Activated CD4-positive, CD25-positive, alpha-beta regulatory T cell (primary cell): Measurements from ENCODE around the gene HES2.
A peak's percentile ranks its signal among the peaks of the same experiment; 100 is the strongest.
"Not testable (repeated sequence)": the region's sequence is repeated elsewhere in the genome, so short reads cannot be mapped to it uniquely, and the experiment has no call there.

Experiments used
- DNase-seq, 4 experiments: peaks; one replicate each; lab custom pipeline; 2025; lab: John Stamatoyannopoulos, UW

Gene HES2, protein sequence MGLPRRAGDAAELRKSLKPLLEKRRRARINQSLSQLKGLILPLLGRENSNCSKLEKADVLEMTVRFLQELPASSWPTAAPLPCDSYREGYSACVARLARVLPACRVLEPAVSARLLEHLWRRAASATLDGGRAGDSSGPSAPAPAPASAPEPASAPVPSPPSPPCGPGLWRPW

DNA sequence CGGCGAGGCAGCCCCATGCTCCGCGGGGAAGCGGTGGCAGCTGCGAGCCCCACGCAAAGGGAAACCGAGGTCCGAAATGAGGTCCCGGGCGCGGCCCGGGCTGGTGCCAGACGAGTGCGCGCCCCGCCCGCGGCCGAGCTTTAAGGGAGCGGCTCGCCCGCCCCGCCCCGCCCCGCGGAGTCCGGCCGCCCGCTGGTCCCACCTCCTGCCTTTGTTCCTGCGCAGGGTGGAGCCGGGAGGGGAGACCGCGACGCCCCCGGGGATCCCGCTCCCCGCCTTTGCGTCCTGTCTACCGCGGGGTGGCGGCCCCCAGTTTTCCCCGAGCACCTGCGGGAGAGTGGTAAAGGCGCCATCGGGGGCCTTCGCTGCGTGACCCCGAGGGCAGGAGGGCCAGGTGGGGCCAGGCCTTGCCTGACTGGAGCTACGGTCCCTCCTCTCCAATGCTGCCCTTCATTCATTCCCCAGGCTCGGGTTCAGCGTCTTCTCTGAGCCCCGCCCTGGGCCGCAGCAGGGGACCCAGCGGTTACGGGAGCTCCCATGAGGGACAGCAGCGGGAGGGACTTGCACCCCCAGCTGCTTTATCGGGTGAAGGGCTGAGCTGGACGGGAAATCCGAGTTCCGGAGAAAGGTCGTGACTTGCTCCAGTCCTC, at the start of gene HES2:
TSS of gene HES2 (minus strand) at position 116 of the 650 bp plus-strand sequence. CDS start at position 17, 99 bp downstream.
- no peak for DNase-seq

GRCh38 chr1:6468729-6469461, 49.2 kb upstream of the HES2 start:
- DNase-seq: no peak

DNA sequence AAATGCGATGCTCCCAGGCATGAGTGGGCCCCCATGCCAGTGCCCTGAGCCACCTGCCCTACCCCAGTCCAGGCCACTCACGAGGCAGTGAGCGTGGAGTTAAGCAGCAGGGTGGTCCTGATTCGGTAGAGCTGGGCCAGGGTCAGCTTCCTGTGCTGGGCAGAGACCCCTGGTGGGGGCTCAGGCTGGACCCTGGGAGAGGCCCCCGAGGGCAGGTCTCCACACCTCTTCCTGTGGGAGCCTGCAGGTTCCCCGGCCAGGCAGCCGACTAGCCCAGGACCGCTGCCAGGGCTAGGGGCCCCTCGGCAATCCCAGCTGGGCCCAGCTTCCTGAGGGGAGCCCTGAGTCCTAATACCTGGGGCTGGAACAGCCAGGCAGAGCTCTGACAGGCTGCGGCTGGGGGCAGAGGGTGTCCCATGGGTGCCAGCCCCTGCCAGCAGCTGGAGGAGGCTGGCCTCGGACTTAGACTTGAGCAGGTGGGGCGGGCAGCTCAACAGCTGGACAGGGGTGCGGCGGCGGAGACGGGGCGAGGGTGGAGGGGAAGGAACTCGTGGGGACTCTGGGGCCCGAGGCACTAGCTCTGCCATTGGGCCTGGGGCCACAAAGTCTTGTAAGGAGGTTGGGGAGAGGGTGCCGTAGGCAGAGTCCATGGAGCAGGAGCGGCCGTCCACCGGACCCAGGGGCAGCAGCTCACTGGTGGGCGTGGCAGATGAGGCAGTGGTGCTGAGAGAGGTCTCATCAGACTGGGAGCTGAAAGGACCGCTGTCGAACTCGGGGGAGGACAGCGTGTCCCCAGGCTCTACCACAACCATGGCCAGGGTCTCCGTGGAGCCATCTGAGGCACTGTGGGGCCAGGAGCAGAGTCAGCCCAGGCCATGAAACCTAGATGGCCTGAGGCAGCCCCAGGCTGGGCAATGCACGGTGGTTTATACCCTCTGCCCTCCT, 48.3 kb upstream of the HES2 start:
- DNase-seq: no peak

DNA sequence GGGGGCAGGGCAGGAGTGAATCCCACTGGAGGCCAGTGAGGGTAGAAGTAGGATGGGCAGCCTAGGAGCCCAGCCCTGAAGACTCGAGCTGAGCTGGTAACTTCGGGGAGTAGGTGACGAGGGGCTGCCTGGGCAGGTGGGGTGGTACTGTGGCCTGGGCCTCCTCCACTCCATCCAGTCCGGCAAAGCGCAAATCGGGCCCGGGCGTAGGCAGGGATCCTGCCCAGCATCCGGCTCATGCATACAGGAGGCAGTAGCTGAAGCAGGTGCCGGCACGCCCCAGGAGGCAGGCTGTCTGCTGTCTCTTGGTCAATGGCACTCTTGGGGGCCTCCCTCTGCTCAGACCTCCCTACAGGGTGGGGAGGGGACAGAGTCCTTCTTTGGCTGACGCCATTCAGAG, 47.5 kb upstream of the HES2 start:
- DNase-seq: no peak

DNA sequence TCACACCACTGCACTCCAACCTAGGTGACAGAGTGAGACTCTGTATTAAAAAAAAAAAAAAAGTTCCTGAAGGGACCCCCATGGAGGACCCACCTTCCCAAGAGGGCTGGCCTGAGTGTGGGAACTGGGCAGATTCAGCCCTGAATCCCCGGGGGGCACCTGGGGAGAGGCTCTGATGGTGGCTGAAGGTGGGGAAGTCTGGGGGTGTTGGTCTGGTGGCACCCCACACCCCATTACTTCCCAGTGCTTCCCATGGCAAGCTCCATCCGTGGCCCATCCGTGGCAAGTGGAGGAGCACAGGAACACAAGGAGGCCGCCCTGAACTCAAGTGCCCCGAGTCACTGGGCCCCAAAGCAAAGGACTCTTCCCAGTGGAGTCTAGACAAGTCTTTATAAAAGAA, 47.0 kb upstream of the HES2 start:
- no peak for DNase-seq

- DNase-seq: peak; percentile 26 to 42 (median 34)
Observed at GRCh38 chr1:6466023-6466422, 46.3 kb upstream of the HES2 start, which contains the start of gene TNFRSF25. Gene TNFRSF25 (minus strand): TSS chr1:6466173. CDS start chr1:6466107, 66 bp downstream.

DNA sequence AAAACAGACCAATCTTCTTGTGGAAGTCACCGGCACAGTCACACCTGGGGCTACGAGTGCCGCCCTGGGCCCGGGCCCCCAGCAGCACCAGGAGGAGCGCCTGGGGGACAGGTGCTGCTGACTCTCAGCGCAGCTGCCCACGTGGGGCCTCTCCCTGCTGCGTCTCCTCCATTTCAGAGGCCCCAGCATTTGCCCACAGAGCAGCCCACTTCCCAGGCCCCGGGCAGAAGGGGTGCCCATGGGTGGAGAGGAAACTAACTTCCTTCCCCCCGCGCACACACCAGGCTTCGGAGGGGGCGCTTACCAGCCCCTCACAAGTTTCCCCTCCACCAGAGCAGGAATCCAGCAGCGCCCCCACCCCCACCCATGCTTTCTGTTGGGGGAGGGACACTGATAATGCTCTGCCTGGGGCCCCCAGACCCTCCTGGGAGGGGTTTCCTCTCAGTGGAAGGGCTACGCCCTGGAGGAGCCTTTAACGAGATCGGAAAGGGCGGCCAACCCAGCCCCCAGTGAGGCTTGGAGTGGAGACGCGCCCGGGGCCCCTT, 45.8 kb upstream of the HES2 start:
- DNase-seq: peak in 1 of 4 experiments; percentile 21

DNA sequence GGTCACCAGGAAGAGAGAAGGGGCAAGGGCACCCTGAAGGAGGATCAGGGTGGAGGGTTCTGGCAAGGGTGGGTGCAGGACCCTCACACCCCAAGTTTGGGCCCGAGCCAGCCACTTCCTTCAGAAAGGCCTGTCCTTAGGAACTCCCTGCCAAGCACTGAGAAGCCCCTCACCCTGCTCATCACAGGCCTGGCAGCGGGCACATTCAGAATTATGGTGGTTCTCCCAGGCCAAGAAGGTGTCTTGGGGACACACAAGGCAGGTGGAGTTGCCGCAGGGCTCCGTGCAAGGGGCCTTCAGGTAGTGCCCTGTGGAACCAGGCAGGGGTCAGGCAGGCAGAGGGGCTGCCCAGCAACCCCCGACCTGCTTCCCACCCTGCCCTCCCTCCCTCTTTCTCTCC, 45.2 kb upstream of the HES2 start:
- no peak for DNase-seq

GRCh38 chr1:6464514-6464836, 44.8 kb upstream of the HES2 start:
- DNase-seq: no peak

GRCh38 chr1:6463120-6463412, 43.3 kb upstream of the HES2 start:
- DNase-seq: no peak

GRCh38 chr1:6462412-6463119, 42.8 kb upstream of the HES2 start:
- DNase-seq: no peak

DNA sequence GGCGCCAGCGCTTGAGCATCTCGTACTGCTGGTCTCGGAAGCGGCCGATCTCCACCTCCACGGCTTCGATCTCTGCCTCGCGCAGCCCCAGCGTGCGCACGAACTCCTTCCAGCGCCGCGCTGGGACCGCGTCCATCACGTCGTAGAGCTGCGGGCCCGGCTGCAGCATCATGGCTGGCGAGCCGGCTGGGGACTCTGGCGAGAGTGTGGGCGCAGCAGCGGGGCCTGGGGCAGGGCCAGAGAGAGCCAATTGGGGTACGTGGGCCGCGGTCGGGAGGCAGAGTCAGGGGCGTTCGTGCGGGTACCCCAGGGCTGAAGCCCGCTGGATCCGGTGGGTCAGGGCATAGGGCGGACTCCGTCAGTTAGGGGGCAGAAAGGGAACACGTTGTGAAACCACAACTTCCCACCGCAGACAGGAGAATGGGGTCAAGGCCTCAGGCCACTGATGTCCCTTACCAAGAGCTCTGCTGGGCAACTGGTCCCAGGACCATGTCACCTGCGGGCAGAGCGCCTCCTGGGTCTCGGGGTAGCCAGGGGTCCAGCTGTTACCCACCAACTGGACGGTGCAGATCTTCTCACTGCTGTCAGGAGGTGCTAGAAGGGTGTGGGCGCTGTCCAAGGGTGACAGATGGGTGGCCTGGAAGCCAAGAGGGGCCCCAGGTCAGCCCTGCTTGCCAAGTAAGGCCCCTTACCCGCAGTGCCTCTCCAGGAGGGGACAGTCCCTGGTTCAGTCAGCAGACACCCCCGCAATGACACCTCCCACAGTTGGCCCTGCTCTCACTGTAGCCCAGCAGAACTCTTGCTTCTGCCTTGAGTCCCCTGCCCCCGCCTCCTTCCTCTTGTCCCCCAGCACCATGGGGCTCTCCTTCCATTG, 42.1 kb upstream of the HES2 start:
- no peak for DNase-seq

DNA sequence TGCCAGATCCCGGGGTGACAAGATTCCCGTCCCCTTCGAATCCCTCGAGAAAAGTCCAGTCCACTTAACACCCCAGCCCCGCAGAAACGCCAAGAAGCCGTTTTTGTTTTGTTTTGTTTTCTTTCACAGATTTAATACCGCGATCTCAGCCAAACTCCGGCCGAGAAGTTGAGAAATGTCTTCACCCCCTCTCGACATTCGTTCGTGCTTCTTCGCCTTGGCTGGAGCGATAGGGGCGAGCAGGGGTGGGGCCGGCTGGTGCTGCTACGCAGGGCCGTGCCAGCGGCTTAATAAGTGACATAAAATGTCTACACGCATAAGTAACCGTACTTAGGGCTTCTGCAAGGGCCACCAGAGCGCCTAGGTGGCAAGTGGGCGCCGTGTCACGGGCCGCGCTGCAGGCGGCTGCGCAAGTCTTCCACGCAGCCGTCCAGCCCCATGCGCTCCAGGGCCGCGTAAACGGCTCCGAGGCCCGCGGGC, 41.4 kb upstream of the HES2 start:
- DNase-seq: no peak

GRCh38 chr1:6460301-6461050, 40.8 kb upstream of the HES2 start:
- peak; percentile 50 to 85 (median 66) for DNase-seq

- peak in 1 of 4 experiments; percentile 26 for DNase-seq
Observed at GRCh38 chr1:6459850-6460265, 40.1 kb upstream of the HES2 start.

GRCh38 chr1:6456800-6457466, 37.2 kb upstream of the HES2 start:
- no peak for DNase-seq

DNA sequence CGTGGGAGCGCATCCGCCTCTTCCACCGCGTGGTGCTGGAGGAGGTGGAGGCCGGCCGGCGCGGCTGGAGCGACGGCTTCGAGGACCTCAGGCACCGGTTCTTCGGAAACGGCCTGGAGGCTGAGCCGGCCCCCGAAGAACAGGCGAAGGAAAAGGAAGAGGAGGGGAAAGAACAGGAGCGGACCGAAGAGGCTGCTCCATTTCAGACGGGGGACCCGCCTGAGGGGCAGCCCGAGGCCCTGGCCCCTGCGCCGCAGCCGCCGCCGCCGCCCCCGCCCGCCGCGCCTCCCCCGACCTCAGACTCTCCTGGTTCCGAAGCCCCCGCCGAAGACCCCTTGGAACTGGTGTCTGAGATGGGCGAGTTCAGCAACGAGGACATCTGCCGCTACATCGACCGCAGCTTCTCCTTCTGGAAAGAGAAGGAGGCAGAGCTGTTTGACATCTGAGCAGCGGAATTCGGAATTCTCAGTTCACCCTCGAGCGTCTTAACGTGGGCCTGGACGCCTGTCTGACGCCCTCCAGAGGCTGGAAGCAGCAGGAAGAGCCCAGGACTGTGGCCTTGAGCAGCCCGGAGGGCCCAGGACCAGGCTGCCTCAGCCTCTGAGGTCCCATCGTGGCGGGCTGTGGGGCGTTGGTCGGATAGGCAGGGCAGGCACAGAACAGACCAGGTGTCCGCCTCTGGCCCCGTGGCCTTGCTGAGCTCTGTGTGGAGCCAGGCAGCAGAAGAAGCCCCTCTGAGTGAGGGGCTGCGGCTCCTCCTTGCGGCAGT, 36.2 kb upstream of the HES2 start:
- DNase-seq: not testable (repeated sequence)
